Caki2 (cell line): ENCODE data around the gene ASTN2. TPM values are rescaled to one million over a fixed set of nuclear protein-coding genes. Genes with fewer than 3 reads are reported as not detected.

ENCODE experiments used
- DNase-seq: peaks from one replicate; pipeline ENCODE4 v3.0.0-alpha.2; 2015; ENCODE audit warnings: low read depth
- in situ Hi-C: cut with HindIII; loops from 2 replicates; pipeline ENCODE4 v1.10.0; 2016; ENCODE audit warnings: low sequenced_read_pairs, low pct_unique_long_range_greater_than_20kb, mixed read lengths
- total RNA-seq: library from RNA; depleted of rRNA; stranded (reverse); fragments of >200 nt; shearing (Covaris generic); gene quantifications from 2 replicates; pipeline ENCODE4 v1.2.3, GENCODE V29; 2014; ENCODE audit warnings: low replicate concordance

ASTN2 gene
- total RNA-seq, 1 experiment from 2014 or later = 25.1 TPM

DNA sequence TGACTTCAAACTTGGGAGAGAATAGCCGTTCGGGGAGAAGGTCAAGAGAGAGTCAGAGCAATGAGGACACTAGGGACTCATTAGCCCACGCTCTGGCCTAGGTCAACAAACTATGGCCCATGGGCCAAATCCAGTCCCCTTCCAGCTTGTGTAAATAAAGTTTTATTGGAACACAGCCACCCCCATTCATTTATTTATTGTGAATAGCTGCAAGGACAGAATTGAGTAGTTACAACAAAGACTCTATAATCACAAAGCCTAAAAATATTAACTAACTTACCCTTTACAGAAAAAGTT lies 760.9 kb downstream of the ASTN2 start:
- DNase-seq = no peak
- in situ Hi-C loops = no loop called here

DNA sequence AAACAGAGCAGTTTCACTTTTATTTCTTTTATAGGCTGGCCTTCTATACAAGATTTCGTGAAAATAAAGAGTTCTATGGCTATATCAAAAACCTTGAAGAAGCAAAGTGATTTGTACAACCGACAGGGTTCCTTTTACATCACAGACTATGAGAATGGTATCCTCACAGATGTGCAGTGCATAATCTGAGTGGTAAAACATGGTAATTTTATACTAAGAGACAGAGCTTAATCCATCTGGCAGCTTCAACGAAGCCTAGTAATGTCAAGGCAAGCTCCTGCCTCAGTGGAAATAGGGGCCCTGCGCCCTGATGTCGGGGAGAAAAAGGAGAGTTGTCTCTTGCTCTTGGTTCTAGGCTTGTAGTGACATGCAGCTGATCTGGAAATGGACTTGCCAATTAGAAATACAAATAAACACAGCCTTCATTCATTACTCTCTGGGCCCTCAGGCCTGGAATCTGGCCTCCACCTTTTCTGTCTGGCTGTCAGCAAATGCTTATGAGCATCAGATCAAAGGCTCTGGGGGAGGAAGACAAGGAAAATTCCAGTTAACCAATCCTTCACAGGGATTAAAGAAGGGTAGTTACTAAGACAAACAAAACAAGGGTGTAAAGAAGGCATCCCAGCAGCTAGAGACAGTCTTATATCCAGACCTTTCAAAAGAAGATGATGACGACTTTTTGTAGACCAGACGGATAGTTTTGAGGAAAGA lies 761.4 kb downstream of the ASTN2 start:
- in situ Hi-C loops = no loop called here

DNA sequence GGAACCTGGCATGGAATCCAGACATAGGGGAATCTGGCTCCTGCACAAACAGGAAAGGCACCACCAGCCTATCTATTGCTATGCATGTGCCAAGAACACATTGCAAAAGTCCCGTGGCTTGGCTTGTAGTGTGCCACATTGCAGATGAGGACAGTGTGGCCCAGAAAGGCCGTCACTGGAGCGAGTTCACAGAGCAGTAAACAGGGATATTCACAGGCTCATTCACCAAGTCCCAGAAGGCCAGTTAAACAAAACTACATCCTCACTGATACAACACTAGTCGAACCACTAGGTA lies 767.4 kb downstream of the ASTN2 start:
- peak; percentile 5 for DNase-seq
- in situ Hi-C loops = no loop called here

More for the DNA sequence above, 761.4 kb downstream of the ASTN2 start:
- DNase-seq = no peak

DNA sequence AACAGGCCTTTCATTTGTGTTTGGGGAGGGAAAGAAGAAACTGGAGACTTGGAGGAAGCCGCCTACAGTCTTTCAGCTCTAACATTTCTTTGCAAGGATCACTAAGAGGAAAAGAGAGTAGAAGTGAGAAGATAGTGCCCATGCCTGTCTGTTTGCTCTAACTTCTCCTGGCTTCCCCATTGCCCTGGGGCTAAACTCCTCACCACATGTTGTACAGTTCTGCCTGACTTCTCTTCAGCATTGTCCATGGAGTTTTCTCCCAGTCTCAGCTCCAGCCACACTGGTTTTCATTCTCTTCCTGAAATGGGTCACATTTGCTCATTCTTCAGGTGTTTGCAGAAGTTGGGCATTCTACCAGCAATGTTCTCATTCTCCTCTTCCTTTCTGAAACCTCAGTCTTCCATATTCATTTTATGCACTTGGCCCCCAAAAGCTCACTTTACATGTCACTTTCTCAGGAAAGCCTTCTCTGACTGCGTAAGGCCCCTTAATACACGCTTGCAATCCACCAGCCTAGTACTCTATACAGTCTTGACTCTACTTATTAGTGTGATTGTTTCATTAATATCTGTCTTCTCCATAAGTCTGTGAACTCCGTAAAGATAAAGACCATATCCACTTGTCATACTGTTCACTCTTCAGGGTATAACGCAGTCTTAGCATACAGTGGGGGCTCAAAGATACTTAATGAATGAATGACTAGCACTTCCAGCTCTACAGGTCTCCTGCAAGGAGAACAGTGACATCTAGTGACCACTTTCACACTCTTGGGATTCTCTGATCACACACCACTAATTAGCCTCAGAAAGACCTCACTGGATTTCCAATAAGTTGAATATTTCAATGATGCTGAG lies 768.0 kb downstream of the ASTN2 start:
- DNase-seq = peak; percentile 36

DNA sequence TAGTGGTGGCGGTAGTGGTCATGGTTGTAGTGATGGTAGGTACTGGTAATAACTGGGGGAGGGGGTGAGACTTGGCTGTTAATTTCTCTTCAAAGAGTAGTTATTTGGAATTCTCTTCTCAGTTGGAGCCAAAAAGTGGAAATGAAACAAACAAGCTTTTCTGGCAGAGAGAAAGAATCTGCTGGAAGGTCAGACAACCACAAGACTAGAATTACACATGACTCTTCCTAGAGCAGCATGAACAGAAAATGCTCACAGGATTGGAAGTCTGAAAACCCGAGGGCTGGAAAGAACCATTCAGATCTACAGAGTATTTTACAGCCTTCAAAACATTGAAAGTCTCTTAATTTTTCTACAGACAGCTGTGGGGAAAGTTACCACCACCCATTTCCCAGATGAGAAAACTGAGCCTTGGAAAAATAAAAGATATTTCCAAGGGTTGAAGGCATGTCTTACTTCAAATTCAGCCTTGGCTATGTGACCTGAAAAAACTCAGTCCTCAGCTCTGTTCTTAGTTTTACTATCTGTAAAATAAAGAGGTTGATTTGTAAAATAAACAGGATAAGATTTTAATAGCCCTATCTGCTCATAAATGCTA lies 770.7 kb downstream of the ASTN2 start:
- in situ Hi-C loops = no loop called here
- DNase-seq = no peak

More for the DNA sequence above, 768.0 kb downstream of the ASTN2 start:
- in situ Hi-C loops = no loop called here

DNA sequence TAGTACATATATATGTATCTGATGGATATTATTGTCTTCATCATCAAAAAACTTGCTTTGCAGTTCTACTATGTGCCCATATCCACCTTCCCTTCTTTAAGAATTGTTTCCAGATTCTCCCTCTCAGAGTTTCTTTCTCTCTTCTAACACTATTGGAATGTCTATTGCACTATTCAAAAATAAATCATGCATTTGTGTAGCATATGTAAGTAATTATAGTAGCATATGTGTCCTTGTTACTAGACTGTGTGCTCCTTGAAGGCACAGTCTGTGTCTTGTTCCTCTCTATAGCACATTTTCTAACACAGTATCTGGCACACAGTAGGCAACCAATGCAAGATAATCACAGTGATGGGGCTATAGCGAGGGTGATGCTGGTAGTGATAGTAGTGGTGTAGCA lies 771.2 kb downstream of the ASTN2 start:
- in situ Hi-C loops = no loop called here
- no peak for DNase-seq

DNA sequence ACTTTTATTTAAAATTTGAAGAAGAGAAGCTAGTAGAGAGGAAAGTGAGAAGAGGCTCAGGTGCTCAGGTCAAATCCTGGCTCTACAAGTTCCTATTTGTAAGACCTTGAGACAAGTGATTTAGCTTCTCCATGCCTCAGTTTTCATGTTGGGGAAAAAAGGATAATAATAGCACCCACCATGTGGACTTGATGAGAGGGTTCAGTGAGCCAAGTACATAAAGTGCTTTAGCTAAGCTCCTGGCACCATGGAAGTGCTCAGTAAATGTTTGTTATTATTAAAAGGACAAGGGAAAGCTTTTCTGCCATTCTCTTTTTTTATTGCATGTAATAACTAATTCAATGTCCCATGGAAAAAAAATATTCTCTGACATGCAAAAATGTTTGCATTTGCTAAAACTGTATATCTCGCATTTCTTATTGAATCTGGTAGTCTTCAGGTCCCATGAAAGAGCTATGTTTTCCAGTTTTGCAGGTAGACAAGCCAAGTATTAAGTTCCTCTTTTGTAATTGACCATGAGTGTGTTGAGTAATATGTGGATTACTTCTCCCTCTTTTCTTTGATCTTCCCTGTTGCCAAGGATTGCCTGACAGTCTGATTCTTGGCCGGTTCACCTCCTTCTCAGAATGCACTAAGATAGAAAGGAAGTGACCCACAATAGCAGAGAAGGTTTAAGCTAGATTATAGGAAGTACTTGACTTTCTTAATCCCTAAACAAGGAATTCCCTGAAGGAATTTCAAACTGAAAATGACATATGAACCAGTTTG lies 773.4 kb downstream of the ASTN2 start:
- no peak for DNase-seq
- in situ Hi-C loops = no loop called here

DNA sequence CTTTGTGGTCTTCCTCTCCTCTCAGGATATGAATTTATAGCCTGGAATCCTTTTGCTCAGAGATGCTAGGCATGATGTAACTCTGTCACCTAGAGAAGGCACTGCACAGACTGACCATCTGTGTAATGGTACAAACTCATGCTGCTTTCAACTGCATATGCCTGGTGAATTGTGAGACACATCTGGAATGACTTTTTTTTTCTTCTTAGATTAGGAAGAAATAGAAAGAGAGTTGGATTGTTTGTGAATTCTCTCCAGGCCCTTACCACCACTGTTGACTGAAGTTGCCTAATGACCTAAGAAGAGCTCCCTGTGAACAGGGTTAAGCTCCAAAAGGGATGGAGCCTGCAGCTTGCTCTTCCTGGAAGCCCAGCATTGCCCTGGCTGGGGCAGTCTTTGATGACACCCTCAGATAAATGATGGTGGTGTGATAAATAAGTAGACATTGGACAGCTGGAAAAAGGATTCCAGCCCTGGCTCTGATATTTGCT lies 775.6 kb downstream of the ASTN2 start:
- in situ Hi-C loops = no loop called here

DNA sequence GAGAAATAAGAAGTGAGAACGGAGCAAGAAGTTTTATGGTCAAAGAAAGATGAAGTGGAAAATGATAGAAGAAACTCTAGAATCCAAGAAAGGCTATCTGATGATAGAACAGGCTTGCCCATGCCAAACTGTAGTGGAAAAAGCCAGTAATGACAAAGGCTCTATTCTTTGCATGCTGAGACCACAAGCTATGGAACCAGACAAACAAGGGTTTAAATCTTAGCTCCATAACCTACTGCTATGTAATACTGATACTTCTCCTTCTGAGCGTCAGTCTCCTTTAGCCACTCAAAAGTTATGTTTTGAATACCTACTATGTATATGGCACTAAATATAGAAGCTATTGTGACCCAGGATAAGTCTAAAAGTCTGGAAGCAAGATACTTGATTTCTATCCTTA lies 778.9 kb downstream of the ASTN2 start:
- DNase-seq = no peak
- in situ Hi-C loops = no loop called here

More for the DNA sequence above, 775.6 kb downstream of the ASTN2 start:
- no peak for DNase-seq

DNA sequence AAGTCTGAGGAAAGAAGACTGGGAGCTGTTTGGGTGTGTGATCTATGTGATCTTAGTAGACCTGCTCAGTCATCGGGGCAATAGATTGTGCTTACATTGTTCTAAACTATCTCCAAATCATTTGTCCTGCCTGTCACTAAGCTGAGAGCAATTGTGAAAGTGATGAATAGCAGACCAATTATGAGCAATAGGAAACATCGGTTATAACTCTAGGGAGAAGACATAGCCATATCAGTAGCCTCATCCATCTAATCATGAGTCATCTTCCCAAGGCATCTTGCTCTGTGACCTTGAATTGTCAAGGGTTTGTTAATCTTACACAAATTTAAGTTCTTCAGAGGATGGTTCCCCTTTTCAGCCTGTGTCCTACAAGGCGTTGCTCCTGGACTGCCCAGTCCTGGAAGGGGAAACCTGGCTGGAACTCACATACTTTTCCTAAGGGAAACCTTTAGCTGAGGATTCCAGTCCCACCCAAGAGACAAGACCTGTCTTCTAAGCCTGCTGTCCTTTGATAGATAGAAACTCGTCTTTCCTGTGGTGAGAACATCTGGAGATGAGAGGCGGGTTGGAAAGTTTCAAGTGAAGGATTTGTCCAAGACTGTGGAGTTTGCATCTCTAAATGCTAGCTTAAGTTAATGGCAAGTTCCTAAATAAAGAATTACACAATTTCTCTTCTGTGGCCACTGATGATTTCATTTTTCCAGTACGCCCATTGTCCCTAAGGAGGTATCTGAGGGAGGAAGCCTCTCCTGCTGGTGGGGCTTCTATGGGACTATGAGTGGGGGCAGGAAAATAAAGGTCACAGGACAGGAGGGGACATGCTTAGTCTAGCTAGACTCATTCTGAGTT lies 781.6 kb downstream of the ASTN2 start:
- in situ Hi-C loops = no loop called here
- peak; percentile 14 for DNase-seq

DNA sequence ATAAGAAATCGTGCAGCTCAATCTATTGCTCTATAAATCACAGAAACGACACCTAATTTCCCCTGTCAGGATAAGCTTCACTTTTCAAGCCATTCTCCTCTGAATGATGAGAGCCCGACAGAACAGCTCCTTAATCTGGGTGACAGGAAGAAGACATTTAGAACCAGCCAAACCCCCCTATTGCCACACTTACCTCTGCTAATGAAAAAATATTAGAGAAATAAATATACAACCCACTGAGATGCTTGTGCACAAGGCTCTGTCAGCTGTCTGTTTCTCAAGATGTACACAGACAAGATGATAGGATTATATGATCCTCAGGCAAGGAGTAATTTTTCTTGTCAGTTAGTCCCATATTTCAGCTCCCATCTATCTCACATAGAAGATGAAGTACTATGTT lies 785.2 kb downstream of the ASTN2 start:
- in situ Hi-C loops = no loop called here

DNA sequence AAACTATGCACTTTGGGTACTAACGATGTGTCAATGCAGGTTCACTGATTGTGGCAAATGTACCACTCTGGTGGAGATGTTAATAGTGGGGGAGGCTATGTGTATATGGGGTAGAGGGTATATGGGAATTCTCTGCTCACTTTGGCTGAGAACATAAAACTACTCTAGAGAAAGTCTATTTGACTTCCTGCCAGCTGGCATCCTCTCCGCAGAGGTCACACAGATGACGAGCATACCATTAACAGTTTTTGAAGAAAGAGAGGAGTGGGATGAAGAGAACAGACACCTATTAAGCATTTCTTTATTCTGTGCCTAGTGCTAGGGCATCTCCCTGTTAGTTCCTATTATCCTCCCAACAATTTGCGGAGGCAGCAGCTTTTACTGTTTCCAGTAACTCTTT lies 786.1 kb downstream of the ASTN2 start:
- in situ Hi-C loops = no loop called here
- no peak for DNase-seq

More for the DNA sequence above, 785.2 kb downstream of the ASTN2 start:
- no peak for DNase-seq

DNA sequence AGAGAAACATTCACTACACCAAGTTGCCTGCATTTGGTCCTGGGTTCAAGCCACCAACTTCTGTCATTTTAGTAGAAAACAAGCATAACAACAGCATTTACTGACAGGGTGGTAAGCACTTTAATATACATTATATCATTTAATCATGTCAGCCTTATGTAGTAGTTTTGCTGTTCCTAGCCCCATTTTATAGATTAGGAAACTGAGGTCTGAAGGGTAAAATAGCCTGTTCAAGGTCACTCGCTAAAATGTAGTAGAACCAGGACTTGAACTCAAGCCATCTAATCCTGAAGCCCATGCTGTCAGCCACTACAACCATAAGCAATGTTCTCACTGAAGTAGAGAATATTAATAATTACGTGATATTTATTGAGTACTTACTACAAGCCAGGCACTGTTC lies 787.4 kb downstream of the ASTN2 start:
- in situ Hi-C loops = no loop called here
- DNase-seq = no peak

DNA sequence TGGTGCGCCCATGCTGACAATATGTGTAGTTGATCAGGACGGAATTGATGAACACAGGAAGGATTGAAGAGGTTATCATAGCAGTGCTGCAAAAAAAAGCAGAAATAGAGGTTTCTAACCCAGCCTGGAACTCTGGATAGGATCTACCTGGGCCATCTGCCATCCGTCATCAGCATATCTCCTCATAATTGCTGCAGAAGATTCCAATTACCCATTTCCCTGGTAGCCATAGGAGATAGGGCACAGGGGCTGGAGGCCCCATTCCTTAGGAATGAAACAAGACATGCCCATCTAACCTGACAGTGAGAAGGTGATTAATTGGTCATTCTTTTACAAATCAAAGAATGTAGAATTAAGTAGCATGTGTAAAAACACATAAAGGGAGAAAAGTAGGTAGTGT lies 788.1 kb downstream of the ASTN2 start:
- DNase-seq = no peak
- in situ Hi-C loops = no loop called here

DNA sequence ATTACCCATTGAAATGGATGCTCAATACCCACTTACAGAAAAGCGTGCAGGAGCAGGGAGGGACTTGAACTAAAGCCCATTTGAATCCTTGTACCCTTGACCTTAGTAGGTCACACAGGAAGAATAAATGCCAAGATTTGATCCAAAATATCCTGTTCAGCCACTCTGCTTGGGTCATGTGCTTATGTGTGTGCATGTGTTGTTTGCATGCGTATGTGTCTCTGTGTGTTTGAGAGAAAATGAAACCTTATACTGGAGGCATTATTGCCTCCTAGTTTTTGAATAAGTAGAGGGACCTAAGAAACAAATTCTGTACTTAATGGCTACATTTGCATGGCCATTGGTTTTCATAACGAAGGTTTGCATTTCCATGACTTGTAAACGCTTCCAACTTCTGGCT lies 791.1 kb downstream of the ASTN2 start:
- DNase-seq = no peak
- in situ Hi-C loops = no loop called here

DNA sequence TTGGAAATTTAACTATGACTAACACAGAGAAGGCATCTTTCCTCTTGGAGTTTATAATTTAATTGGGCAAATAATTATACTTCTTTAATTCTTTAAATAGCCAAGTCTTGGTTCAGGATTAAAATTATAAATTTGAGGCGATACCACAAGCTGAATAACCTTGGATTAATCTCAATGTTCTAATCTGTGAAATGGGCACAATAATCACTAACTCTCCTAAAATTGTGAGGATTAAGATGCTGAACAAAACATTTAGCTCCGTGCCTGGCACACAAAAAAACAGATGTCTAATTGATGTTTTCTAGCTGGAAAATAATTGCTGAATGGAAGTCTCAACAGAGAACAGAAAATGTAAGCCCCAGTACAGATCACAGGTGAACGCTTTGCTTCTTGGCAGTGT lies 797.5 kb downstream of the ASTN2 start:
- in situ Hi-C loops = no loop called here
- no peak for DNase-seq

DNA sequence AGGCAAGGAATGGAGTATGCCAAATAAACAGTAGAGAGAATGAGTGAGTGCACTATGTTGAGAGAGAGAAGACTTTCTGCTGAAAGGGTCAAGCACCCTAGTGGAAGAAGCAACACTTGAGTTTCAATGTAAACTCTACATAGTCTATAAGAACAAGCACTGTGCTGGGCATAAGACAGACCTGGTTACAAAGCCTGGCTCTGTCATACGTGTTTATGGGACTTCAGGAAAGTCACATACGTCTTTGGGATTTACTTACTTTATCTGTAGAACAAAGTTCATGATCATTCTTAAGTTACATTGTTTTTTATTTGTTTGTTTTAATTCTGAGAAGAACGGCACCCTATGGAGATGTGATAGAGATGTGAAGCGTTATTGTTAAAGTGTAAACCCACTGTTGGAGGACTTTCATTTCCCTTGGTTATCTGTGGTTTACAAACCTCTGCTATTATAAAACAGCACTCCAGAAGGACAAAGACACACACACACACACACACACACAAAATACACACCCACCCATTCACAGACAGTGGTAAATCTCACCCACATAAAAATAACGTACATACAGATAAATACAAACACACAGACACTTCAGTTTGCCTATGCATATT lies 798.4 kb downstream of the ASTN2 start:
- DNase-seq = no peak
- in situ Hi-C loops = no loop called here

DNA sequence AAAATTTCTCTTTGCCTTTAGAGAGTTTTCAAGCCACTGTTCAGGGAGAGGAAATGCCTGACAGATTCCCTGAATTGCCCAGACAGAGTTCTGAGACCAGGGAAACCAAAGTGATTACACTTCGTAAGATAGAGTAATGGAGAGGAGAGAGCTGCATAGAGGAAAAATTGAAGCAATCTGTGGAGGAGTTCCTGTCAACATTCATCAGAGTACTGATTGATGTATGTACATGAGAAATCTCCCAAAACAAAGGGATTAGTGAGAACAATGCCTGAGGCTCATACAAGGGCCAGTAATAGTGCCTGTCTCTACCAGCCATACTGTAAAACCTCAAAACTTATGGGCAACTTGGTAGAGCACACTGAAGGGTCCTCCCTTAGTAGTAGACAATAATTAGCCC lies 806.8 kb downstream of the ASTN2 start:
- in situ Hi-C loops = no loop called here
- DNase-seq = no peak
